NOMO-1 treated with DMSO at 0.1 percent for 48 hours (cell line): ENCODE results near the gene ZP1.
"Not testable (repeated sequence)": the region's sequence is repeated elsewhere in the genome, so short reads cannot be mapped to it uniquely, and the experiment has no call there.

Source experiments
- DNase-seq: peaks from one replicate; lab custom pipeline; 2025; ENCODE audit not compliant: unreplicated experiment; lab: John Stamatoyannopoulos, UW

The ZP1 gene, protein sequence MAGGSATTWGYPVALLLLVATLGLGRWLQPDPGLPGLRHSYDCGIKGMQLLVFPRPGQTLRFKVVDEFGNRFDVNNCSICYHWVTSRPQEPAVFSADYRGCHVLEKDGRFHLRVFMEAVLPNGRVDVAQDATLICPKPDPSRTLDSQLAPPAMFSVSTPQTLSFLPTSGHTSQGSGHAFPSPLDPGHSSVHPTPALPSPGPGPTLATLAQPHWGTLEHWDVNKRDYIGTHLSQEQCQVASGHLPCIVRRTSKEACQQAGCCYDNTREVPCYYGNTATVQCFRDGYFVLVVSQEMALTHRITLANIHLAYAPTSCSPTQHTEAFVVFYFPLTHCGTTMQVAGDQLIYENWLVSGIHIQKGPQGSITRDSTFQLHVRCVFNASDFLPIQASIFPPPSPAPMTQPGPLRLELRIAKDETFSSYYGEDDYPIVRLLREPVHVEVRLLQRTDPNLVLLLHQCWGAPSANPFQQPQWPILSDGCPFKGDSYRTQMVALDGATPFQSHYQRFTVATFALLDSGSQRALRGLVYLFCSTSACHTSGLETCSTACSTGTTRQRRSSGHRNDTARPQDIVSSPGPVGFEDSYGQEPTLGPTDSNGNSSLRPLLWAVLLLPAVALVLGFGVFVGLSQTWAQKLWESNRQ

GRCh38 chr11:60866911-60867870, at the start of gene ZP1:
ZP1 (plus strand) TSS chr11:60867542; CDS start chr11:60867562, 20 bp downstream.
- no peak for DNase-seq

- no peak for DNase-seq
Observed at GRCh38 chr11:60818057-60818456, 49.3 kb upstream of the ZP1 start.

GRCh38 chr11:60821827-60822599, 45.3 kb upstream of the ZP1 start:
- no peak for DNase-seq

DNA sequence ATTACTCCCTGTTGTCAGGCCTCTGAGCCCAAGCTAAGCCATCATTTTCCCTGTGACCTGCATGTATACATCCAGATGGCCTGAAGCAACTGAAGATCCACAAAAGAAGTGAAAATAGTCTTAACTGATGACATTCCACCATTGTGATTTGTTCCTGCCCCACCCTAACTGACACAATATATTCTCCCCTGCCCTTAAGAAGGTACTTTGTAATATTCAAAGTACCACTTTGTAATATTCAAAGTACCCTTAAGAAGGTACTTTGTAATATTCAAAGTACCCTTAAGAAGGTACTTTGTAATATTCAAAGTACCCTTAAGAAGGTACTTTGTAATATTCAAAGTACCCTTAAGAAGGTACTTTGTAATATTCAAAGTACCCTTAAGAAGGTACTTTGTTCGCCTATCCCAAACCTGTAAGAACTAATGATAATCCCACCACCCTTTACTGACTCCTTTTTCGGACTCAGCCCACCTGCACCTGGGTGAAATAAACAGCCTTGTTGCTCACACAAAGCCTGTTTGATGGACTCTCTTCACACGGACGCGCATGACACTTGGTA, 43.5 kb upstream of the ZP1 start:
- not testable (repeated sequence) for DNase-seq

DNA sequence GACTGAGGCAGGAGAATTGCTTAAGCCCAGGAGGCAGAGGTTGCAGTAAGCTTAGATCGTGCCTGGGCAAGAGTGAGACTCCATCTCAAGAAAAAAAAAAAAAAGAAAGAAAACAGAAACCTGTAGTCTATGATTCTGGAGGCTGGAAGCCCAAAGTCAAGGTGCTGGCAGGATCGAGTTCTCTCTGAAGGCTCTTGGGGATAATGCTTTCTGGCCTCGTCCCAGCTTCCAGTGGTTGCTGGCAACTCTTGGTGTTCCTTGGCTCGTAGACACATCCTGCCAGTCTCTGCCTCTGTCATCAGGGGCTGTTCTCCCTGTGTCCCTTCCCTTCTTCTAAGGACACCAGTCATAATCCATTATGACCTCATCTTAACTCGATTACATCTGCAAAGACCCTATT, 42.2 kb upstream of the ZP1 start:
- DNase-seq = no peak

- no peak for DNase-seq
Observed at GRCh38 chr11:60825790-60826189, 41.6 kb upstream of the ZP1 start.

GRCh38 chr11:60830478-60831142, 36.7 kb upstream of the ZP1 start:
- no peak for DNase-seq

GRCh38 chr11:60831143-60831500, 36.2 kb upstream of the ZP1 start:
- peak; percentile 65 for DNase-seq

DNA sequence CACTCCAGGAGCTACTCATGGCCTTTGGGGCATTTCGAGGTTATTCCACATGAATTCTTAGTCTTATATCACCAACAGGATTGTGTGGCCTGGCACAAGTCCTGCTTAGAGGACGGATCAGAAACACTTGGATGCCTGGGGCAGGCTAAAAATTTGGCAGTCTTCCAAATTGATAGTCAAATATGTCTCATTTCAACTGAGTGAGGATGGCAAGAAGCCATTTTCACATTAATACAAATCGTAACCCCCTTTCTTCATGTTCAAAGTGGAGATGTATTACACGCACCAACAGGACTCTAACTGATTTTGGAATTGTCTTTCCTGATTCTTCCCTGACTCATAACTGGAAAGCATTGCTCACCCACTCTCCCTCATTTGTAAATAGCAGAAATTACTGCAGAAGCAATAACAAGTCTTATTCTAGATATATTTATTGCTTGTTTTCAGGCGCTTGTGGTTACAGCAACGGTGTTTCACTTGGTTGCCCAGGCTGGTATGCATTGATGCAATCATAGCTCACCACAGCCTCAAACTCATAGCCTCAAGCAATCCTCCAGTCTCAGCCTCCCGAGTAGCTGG, 35.8 kb upstream of the ZP1 start:
- no peak for DNase-seq

DNA sequence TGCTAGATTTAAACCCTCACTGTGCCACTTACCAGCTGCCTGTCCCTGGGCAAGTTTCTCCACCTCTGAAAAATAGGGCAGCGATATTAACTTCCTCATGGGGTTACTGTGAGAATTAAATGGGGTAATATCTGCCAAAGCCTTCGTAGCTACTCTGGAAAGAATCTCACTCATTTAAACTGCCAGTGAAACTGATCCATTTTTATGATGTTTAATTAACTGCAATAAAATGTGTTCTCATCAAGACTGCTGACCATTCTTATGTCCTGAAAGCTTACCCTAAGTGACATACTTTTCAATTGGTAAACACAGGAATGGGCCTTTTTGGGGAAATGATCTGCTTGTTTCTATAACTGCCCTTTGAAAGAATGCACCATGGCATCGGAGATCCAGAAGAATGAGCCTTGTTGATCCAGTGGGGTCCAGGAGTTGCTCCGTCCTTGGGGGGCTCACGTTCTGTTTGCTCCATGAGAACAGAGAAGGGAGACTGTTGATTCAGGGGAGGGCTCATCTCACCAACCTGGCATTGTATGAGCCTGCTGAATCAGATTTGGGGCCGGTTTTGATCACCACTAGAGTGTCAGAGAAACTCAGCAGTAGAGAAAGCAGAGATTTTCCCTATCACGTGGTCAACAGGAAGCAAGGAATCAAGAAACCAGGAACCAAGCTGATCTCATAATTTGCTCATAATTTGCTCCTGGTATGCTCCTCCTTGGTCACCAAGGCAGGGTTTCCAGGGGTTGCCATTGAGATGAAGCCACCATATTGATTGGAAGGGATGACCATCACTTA, 32.4 kb upstream of the ZP1 start:
- no peak for DNase-seq

DNA sequence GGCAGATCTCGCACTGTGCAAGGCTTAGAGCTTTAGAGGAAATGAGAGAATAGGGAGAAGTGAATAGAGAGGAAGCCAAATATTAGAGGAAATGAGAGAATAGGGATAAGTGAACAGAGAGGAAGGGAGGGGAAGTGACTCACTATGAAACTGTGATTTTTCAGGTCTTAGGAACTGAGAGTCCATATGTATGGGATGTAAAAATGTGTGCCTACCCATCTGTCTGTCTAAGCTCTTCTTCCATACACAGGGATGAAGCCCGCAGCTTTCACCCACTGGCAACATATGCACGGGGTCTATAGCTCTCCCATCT, 31.9 kb upstream of the ZP1 start:
- DNase-seq = peak; percentile 67

DNA sequence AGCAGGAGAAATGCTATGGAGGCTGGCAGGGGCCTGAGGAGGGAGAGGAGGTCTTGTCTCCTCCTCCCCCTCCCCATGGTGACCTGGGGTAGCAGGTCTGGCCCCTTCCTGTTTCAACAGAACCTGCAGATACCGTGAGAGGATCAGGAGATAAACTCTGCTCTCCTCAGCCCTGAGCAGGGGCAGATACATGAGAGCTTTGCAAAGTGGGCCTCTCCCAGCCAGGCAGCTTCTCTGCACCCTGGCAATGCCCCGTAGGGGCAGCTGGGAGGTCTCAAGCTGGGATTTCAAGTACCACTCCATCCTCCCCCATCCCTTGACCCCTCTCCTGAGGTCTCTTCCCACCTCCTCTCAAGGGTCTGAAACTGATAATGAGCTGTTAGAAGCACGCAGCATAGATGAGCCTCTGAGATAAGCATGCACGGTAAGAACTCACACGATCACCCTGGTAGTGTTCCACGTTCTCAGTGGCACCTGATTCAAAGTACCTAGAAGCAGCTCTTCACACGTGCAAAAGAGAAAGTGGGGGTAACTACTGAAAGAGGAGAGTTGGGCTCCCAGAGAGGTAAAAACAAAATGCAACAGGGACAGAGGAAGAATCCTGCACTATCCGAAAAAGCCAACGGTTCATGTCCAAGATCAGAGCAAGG, 30.4 kb upstream of the ZP1 start:
- no peak for DNase-seq

GRCh38 chr11:60838132-60838531, 29.2 kb upstream of the ZP1 start:
- no peak for DNase-seq

DNA sequence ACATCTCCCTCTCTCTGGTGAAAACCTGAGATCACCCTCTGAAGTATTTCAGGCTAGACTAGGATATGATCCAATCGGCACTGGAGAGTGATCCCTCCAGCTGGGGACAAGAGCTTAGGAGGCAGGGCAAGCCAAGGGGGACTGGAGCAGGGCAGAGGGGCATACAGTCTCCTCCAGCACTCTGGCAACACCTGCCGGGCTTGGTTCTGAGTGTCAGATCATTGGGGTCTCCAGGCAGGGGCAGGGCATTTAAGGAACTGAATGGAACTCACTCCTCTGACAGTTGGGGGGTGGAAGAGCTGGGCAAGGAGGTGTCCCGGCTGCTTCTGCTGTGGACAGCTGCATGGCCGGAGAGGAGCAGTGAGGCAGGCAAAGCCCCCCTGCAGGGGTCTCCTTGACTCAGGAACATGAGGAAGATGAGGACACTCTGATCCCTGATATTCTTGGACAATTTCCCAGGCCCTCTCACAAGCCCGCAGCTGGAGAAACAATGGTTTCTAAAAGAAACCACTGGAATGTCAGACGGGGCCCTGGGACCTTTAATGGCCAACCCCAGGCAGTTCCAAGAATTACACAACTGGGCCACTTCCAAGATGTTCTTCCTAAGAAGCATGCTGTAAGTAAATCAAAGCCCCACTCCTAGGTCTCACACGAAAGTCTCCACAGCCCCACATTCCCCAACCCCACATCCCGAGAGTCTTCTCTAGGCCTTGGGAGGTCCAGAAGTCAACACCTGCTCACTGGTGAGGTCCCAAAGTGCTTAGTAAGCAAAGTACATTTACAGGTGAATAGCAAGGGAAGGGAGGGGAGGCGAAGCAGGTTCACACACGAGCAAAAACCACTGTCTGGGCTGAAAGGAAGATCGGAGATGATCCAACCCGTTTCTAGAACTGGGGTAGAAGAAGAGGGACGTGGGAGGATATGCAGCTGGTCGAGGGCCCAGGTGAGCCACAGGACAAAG, 26.6 kb upstream of the ZP1 start:
- no peak for DNase-seq

DNA sequence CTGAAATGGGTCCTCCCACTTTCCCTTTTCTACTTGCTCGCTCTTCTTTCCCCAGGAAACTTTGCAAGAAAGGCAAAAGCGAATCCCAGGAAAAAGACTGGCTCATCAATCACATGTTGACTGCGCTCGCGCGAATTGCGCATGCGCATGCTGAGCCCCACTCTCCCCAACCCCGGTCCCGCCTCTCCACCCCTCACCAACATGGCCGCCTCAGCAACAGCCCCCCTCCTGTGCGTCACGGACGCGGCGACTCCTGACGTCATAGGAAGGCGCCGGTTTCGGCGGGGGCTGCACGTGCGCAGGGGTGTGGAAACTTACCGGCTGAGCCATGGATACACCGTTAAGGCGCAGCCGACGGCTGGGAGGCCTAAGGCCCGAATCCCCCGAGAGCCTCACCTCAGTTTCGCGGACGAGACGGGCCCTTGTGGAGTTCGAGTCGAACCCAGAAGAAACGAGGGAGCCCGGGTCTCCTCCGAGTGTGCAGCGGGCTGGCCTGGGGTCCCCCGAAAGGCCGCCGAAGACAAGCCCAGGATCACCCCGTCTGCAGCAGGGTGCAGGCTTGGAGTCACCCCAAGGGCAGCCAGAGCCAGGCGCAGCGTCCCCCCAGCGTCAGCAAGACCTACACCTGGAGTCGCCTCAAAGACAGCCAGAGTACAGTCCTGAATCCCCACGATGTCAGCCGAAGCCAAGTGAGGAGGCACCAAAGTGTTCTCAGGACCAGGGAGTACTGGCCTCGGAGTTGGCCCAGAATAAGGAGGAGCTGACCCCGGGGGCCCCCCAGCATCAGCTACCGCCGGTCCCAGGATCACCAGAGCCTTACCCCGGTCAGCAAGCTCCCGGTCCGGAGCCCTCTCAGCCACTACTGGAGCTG, 25.3 kb upstream of the ZP1 start, which contains the start of gene CCDC86:
Gene CCDC86, plus strand, starts transcription at position 317 of the 871 bp plus-strand sequence. Its CDS starts 12 bp downstream, at position 329.
- DNase-seq = peak; percentile 84
